Liver (tissue), 9 donors: ENCODE results near the gene GPAT3. TPM values are rescaled to one million over a fixed set of nuclear protein-coding genes. Genes with fewer than 3 reads are reported as not detected.

Source experiments
- DNase-seq: peaks from one replicate; pipeline ENCODE4 v3.0.0-alpha.2; 2017; ENCODE audit warnings: low spot score
- H3K27ac ChIP-seq, 2 donors: one replicate each; pipeline ENCODE4 v1.7.0; 2013; ENCODE audit warnings: inconsistent platforms in 2 of 2, low read length in 2 of 2, control low read depth in 1 of 2, low read depth in 1 of 2, mild to moderate bottlenecking in 1 of 2
- H3K27me3 ChIP-seq, 4 donors: one replicate each; pipeline versions ENCODE4 v1.6.1 to v1.7.0; 2013; ENCODE audit warnings: low read length in 3 of 4, inconsistent platforms in 1 of 4, mild to moderate bottlenecking in 1 of 4, moderate library complexity in 1 of 4; ENCODE audit not compliant: control insufficient read depth in 4 of 4, insufficient read depth in 4 of 4
- H3K36me3 ChIP-seq, 4 donors: one replicate each; pipeline versions ENCODE4 v1.6.1 to v1.7.0; 2013; ENCODE audit warnings: low read length in 3 of 4, mild to moderate bottlenecking in 3 of 4, low read depth in 1 of 4, moderate library complexity in 1 of 4; ENCODE audit not compliant: control insufficient read depth in 4 of 4, insufficient read depth in 3 of 4
- H3K4me1 ChIP-seq, 4 donors: one replicate each; pipeline versions ENCODE4 v1.6.1 to v1.7.0; 2013; ENCODE audit warnings: low read length in 3 of 4, mild to moderate bottlenecking in 3 of 4, moderate library complexity in 1 of 4; ENCODE audit not compliant: control insufficient read depth in 4 of 4, insufficient read depth in 4 of 4
- H3K4me3 ChIP-seq, 3 donors: one replicate each; pipeline versions ENCODE4 v1.6.1 to v1.7.0; 2013; ENCODE audit warnings: low read length in 3 of 3, control low read depth in 1 of 3, low read depth in 1 of 3, mild to moderate bottlenecking in 1 of 3
- H3K9ac ChIP-seq, 2 donors: one replicate each; pipeline ENCODE4 v1.7.0; 2013; ENCODE audit warnings: low read length in 2 of 2, mild to moderate bottlenecking in 2 of 2, moderate library complexity in 2 of 2, control low read depth in 1 of 2, low read depth in 1 of 2
- H3K9me3 ChIP-seq, 4 donors: one replicate each; pipeline versions ENCODE4 v1.6.1 to v1.7.0; 2013; ENCODE audit warnings: low read length in 3 of 4; ENCODE audit not compliant: control insufficient read depth in 4 of 4
- EGR1 ChIP-seq, 2 donors: IDR thresholded peaks; 2 replicates each; pipeline ENCODE4 v1.6.1; 2016 to 2018; ENCODE audit warnings: antibody characterized with exemption in 2 of 2, low read depth in 2 of 2
- FOXA1 ChIP-seq: IDR thresholded peaks from 2 replicates; pipeline ENCODE4 v1.6.1; 2016; ENCODE audit warnings: antibody characterized with exemption
- FOXA2 ChIP-seq: IDR thresholded peaks from 2 replicates; pipeline ENCODE4 v1.6.1; 2016; ENCODE audit warnings: antibody characterized with exemption
- GABPA ChIP-seq, 2 donors: IDR thresholded peaks in 1 of 2; conservative IDR thresholded peaks in 1 of 2; 2 replicates each; pipeline ENCODE4 v1.6.1; 2016; ENCODE audit warnings: antibody characterized with exemption in 2 of 2, mild to moderate bottlenecking in 1 of 2, moderate library complexity in 1 of 2
- HNF4A ChIP-seq, 2 donors: conservative IDR thresholded peaks; 2 replicates each; pipeline ENCODE4 v1.6.1; 2016; ENCODE audit warnings: antibody characterized with exemption in 2 of 2, mild to moderate bottlenecking in 2 of 2
- HNF4G ChIP-seq: IDR thresholded peaks from 2 replicates; pipeline ENCODE4 v1.6.1; 2016; ENCODE audit warnings: antibody characterized with exemption
- JUND ChIP-seq, 2 donors: IDR thresholded peaks; 2 replicates each; pipeline ENCODE4 v1.6.1; 2016; ENCODE audit warnings: antibody characterized with exemption in 2 of 2
- NR2F2 ChIP-seq: IDR thresholded peaks from 2 replicates; pipeline ENCODE4 v1.6.1; 2016; ENCODE audit warnings: antibody characterized with exemption
- RAD21 ChIP-seq, 2 donors: IDR thresholded peaks; 2 replicates each; pipeline ENCODE4 v1.6.1; 2016; ENCODE audit warnings: antibody characterized with exemption in 2 of 2, mild to moderate bottlenecking in 2 of 2
- RXRA ChIP-seq, 2 donors: IDR thresholded peaks; 2 replicates each; pipeline ENCODE4 v1.6.1; 2017 to 2018; ENCODE audit warnings: antibody characterized with exemption in 2 of 2, mild to moderate bottlenecking in 1 of 2
- SP1 ChIP-seq: IDR thresholded peaks from 2 replicates; pipeline ENCODE4 v1.6.1; 2018; ENCODE audit warnings: antibody characterized with exemption, mild to moderate bottlenecking
- TAF1 ChIP-seq: conservative IDR thresholded peaks from 2 replicates; pipeline ENCODE4 v1.6.1; 2016; ENCODE audit warnings: antibody characterized with exemption, mild to moderate bottlenecking
- YY1 ChIP-seq: IDR thresholded peaks from 2 replicates; pipeline ENCODE4 v1.6.1; 2016; ENCODE audit warnings: antibody characterized with exemption, mild to moderate bottlenecking
- WGBS: extraction: QIAGEN DNeasy Blood & Tissue Kit; methylation state at CpG from one replicate; pipeline ENCODE4 v1.1.7; 2013; 5-methylcytosine and 5-hydroxymethylcytosine counted together
- polyA plus RNA-seq, 2 donors: library from polyadenylated mRNA; stranded (reverse) in 1 of 2; unstranded in 1 of 2; fragments of 200-250 nt in 1 of 2; fragments of >200 nt in 1 of 2; fragmentation: Nextera tagmentation in 1 of 2; extraction: Ambion mirVana in 1 of 2; gene quantifications; one replicate each; pipeline versions ENCODE4 v1.2.1 to v1.2.3, GENCODE V29; 2013 to 2015
- total RNA-seq, 2 donors: library from RNA; depleted of rRNA; stranded (reverse); fragments of >200 nt; gene quantifications; one replicate each; pipeline ENCODE4 v1.2.3, GENCODE V29; 2014
- TF ChIP-seq, protein P1 (sequence below): IDR thresholded peaks from 2 replicates; pipeline ENCODE4 v1.6.1; 2016; ENCODE audit warnings: antibody characterized with exemption
- TF ChIP-seq, protein P2 (sequence below): IDR thresholded peaks from 2 replicates; pipeline ENCODE4 v1.6.1; 2016; ENCODE audit warnings: antibody characterized with exemption
- TF ChIP-seq, protein P3 (sequence below): IDR thresholded peaks from 2 replicates; pipeline ENCODE4 v1.6.1; 2016; ENCODE audit warnings: antibody characterized with exemption, mild to moderate bottlenecking
- TF ChIP-seq, protein P4 (sequence below): fragments of 150-350 bp; IDR thresholded peaks from 2 replicates; pipeline ENCODE4 v1.5.1; 2017; ENCODE audit warnings: improper control_type of control experiment, low read depth, low read length; ENCODE audit not compliant: missing input control
- TF ChIP-seq, protein P5 (sequence below): IDR thresholded peaks from 2 replicates; pipeline ENCODE4 v1.6.1; 2016; ENCODE audit warnings: antibody characterized with exemption
- donor health status: healthy.
- donor health status: healthy.
- donor health status: healthy.
- donor health status: healthy.
- donor health status: healthy.

The GPAT3 gene
- total and polyA plus RNA-seq, 4 donors, result 1.8 to 6.2 (median 4.5) TPM

DNA sequence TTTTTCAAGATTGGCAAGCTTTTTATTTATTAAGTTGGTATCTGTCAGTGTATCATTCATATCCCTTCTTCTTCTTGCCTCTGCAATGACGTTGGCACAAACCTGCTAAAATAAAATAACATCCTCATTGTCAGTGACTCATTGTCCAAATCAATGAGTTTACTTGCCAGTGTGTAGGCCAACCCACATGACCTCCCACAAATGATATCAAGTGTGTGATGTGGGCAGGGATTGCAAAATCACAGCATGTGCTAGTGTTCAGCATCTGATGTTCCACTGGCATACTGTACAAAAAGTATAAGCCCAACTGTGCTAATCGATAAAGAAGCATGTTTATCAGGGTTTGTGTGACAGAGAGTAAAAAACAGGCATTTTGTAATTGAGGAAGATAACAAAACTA, 25.5 kb downstream of the GPAT3 start:
- TF ChIP-seq FOXA1 (peak; percentile 80), RXRA (IDR thresholded peaks at IDR 0.05) (peak; percentile 89 to 91), GABPA (IDR thresholded peaks at IDR 0.05 in 1 of 2, conservative IDR thresholded peaks at IDR 0.05 in 1 of 2) (peak in 1 of 2 donors; percentile 42), HNF4G (peak; percentile 42), FOXA2 (peak; percentile 69), NR2F2 (peak; percentile 28), TAF1 (no peak), EGR1 (IDR thresholded peaks at IDR 0.05; ENCODE audit: low read depth in 2 of 2) (peak in 1 of 2 donors; percentile 34), YY1 (peak; percentile 68), RAD21 (IDR thresholded peaks at IDR 0.05) (peak; percentile 40 to 49), JUND (IDR thresholded peaks at IDR 0.05) (peak; percentile 97 to 98), SP1 (peak; percentile 66), HNF4A (conservative IDR thresholded peaks at IDR 0.05) (peak; percentile 58 to 84)
- TF ChIP-seq, protein P1, sequence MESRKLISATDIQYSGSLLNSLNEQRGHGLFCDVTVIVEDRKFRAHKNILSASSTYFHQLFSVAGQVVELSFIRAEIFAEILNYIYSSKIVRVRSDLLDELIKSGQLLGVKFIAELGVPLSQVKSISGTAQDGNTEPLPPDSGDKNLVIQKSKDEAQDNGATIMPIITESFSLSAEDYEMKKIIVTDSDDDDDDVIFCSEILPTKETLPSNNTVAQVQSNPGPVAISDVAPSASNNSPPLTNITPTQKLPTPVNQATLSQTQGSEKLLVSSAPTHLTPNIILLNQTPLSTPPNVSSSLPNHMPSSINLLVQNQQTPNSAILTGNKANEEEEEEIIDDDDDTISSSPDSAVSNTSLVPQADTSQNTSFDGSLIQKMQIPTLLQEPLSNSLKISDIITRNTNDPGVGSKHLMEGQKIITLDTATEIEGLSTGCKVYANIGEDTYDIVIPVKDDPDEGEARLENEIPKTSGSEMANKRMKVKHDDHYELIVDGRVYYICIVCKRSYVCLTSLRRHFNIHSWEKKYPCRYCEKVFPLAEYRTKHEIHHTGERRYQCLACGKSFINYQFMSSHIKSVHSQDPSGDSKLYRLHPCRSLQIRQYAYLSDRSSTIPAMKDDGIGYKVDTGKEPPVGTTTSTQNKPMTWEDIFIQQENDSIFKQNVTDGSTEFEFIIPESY, result peak; percentile 91
- TF ChIP-seq, protein P2, sequence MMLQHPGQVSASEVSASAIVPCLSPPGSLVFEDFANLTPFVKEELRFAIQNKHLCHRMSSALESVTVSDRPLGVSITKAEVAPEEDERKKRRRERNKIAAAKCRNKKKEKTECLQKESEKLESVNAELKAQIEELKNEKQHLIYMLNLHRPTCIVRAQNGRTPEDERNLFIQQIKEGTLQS, result peak; percentile 82
- TF ChIP-seq, protein P3, sequence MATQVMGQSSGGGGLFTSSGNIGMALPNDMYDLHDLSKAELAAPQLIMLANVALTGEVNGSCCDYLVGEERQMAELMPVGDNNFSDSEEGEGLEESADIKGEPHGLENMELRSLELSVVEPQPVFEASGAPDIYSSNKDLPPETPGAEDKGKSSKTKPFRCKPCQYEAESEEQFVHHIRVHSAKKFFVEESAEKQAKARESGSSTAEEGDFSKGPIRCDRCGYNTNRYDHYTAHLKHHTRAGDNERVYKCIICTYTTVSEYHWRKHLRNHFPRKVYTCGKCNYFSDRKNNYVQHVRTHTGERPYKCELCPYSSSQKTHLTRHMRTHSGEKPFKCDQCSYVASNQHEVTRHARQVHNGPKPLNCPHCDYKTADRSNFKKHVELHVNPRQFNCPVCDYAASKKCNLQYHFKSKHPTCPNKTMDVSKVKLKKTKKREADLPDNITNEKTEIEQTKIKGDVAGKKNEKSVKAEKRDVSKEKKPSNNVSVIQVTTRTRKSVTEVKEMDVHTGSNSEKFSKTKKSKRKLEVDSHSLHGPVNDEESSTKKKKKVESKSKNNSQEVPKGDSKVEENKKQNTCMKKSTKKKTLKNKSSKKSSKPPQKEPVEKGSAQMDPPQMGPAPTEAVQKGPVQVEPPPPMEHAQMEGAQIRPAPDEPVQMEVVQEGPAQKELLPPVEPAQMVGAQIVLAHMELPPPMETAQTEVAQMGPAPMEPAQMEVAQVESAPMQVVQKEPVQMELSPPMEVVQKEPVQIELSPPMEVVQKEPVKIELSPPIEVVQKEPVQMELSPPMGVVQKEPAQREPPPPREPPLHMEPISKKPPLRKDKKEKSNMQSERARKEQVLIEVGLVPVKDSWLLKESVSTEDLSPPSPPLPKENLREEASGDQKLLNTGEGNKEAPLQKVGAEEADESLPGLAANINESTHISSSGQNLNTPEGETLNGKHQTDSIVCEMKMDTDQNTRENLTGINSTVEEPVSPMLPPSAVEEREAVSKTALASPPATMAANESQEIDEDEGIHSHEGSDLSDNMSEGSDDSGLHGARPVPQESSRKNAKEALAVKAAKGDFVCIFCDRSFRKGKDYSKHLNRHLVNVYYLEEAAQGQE, result peak; percentile 60
- TF ChIP-seq, protein P4, sequence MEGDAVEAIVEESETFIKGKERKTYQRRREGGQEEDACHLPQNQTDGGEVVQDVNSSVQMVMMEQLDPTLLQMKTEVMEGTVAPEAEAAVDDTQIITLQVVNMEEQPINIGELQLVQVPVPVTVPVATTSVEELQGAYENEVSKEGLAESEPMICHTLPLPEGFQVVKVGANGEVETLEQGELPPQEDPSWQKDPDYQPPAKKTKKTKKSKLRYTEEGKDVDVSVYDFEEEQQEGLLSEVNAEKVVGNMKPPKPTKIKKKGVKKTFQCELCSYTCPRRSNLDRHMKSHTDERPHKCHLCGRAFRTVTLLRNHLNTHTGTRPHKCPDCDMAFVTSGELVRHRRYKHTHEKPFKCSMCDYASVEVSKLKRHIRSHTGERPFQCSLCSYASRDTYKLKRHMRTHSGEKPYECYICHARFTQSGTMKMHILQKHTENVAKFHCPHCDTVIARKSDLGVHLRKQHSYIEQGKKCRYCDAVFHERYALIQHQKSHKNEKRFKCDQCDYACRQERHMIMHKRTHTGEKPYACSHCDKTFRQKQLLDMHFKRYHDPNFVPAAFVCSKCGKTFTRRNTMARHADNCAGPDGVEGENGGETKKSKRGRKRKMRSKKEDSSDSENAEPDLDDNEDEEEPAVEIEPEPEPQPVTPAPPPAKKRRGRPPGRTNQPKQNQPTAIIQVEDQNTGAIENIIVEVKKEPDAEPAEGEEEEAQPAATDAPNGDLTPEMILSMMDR, result no peak
- TF ChIP-seq, protein P5, sequence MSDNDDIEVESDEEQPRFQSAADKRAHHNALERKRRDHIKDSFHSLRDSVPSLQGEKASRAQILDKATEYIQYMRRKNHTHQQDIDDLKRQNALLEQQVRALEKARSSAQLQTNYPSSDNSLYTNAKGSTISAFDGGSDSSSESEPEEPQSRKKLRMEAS, result peak; percentile 96
- peak overlapping the region in 1 of 2 donors; percentile 42 for H3K27ac ChIP-seq
- no peaks in the 10 kb centered on the region for H3K27me3 ChIP-seq
- peak overlapping the region in 1 of 2 donors; percentile 22 for H3K9ac ChIP-seq
- no peak overlapping the region for H3K4me3 ChIP-seq
- DNase-seq, result no peak
- no peaks in the 10 kb centered on the region for H3K36me3 ChIP-seq
- peaks cover 0 to 5% (median 0%) of the 10 kb centered on the region in 4 donors for H3K4me1 ChIP-seq
- no peaks in the 10 kb centered on the region for H3K9me3 ChIP-seq
- WGBS, result 19% methylated on average over 2 of the region's 2 CpGs
